Measurements from ENCODE around the gene RND1.

Gene RND1

GRCh38 chr12:48816143-48816854 is 49.4 kb downstream of the RND1 start:
- ATAC-seq (ENCODE audit: low read depth) (no peak), DNase-seq (ENCODE audit: low spot score in 2 of 2) (no peak)
- Mint-ChIP-seq H3K27me3 (peaks cover 12% of the 10 kb centered on the region), H3K4me1 (peaks cover 30% of the 10 kb centered on the region), H3K9me3 (no peaks in the 10 kb centered on the region), H3K4me3 (peak overlapping the region; percentile 63), H3K36me3 (no peaks in the 10 kb centered on the region), H3K27ac (no peak overlapping the region)

- peaks cover 30% of the 10 kb centered on the region for H3K4me1 Mint-ChIP-seq
- H3K4me3 Mint-ChIP-seq: peak overlapping the region; percentile 94
- ATAC-seq (ENCODE audit: low read depth): peak; percentile 17
- DNase-seq (ENCODE audit: low spot score in 2 of 2): no peak
- no peaks in the 10 kb centered on the region for H3K9me3 Mint-ChIP-seq
- H3K27ac Mint-ChIP-seq: peak overlapping the region; percentile 54
- H3K36me3 Mint-ChIP-seq: no peaks in the 10 kb centered on the region
- peaks cover 12% of the 10 kb centered on the region for H3K27me3 Mint-ChIP-seq
Measured at GRCh38 chr12:48815126-48816110, 50.3 kb downstream of the RND1 start.

- peak overlapping the region; percentile 54 for H3K27ac Mint-ChIP-seq
Measured at GRCh38 chr12:48814262-48815125, 51.2 kb downstream of the RND1 start.

GRCh38 chr12:48813465-48814261 is 52.0 kb downstream of the RND1 start:
- no peaks in the 10 kb centered on the region for H3K36me3 Mint-ChIP-seq
- no peaks in the 10 kb centered on the region for H3K9me3 Mint-ChIP-seq
- H3K27ac Mint-ChIP-seq: no peak overlapping the region
- peaks cover 25% of the 10 kb centered on the region for H3K4me1 Mint-ChIP-seq
- DNase-seq (ENCODE audit: low spot score in 2 of 2) (no peak), ATAC-seq (ENCODE audit: low read depth) (no peak)
- H3K27me3 Mint-ChIP-seq: peaks cover 12% of the 10 kb centered on the region
- H3K4me3 Mint-ChIP-seq: peak overlapping the region; percentile 94

More at GRCh38 chr12:48814262-48815125, 51.2 kb downstream of the RND1 start:
- Mint-ChIP-seq H3K36me3 (no peaks in the 10 kb centered on the region), H3K27me3 (peaks cover 12% of the 10 kb centered on the region), H3K4me3 (peak overlapping the region; percentile 94), H3K9me3 (no peaks in the 10 kb centered on the region), H3K4me1 (peaks cover 30% of the 10 kb centered on the region)
- peak; percentile 80 for ATAC-seq (ENCODE audit: low read depth)
- DNase-seq (ENCODE audit: low spot score in 2 of 2): peak; percentile 82 to 94

GRCh38 chr12:48812389-48812788 is 53.3 kb downstream of the RND1 start:
- Mint-ChIP-seq H3K4me3 (peak overlapping the region; percentile 27), H3K27ac (no peak overlapping the region), H3K4me1 (peaks cover 18% of the 10 kb centered on the region), H3K36me3 (no peaks in the 10 kb centered on the region), H3K9me3 (no peaks in the 10 kb centered on the region), H3K27me3 (peaks cover 12% of the 10 kb centered on the region)
- DNase-seq (ENCODE audit: low spot score in 2 of 2) (no peak), ATAC-seq (ENCODE audit: low read depth) (no peak)

GRCh38 chr12:48811437-48812090 is 54.1 kb downstream of the RND1 start:
- Mint-ChIP-seq H3K27ac (no peak overlapping the region), H3K4me1 (peaks cover 17% of the 10 kb centered on the region), H3K27me3 (peaks cover 7% of the 10 kb centered on the region), H3K36me3 (no peaks in the 10 kb centered on the region), H3K9me3 (no peaks in the 10 kb centered on the region), H3K4me3 (no peak overlapping the region)
- DNase-seq (ENCODE audit: low spot score in 2 of 2) (no peak), ATAC-seq (ENCODE audit: low read depth) (no peak)

GRCh38 chr12:48810903-48811431 is 54.7 kb downstream of the RND1 start:
- Mint-ChIP-seq H3K4me3 (no peak overlapping the region), H3K36me3 (no peaks in the 10 kb centered on the region), H3K27me3 (peaks cover 3% of the 10 kb centered on the region)

GRCh38 chr12:48807981-48808380 is 57.7 kb downstream of the RND1 start:
- no peaks in the 10 kb centered on the region for H3K9me3 Mint-ChIP-seq
- no peak for ATAC-seq (ENCODE audit: low read depth)
- no peak overlapping the region for H3K27ac Mint-ChIP-seq
- H3K4me1 Mint-ChIP-seq: no peaks in the 10 kb centered on the region
- H3K36me3 Mint-ChIP-seq: no peaks in the 10 kb centered on the region
- no peak overlapping the region for H3K4me3 Mint-ChIP-seq
- no peak for DNase-seq (ENCODE audit: low spot score in 2 of 2)
- H3K27me3 Mint-ChIP-seq: peaks cover 2% of the 10 kb centered on the region

More at GRCh38 chr12:48810903-48811431, 54.7 kb downstream of the RND1 start:
- H3K9me3 Mint-ChIP-seq: no peaks in the 10 kb centered on the region
- no peak overlapping the region for H3K27ac Mint-ChIP-seq
- ATAC-seq (ENCODE audit: low read depth): no peak
- H3K4me1 Mint-ChIP-seq: peaks cover 13% of the 10 kb centered on the region
- no peak for DNase-seq (ENCODE audit: low spot score in 2 of 2)

Data from memory B cell (primary cell).